HG03442 (cell line): ENCODE measurements around the gene MRPL24.
A peak's percentile ranks its signal among the peaks of the same experiment; 100 is the strongest.

Source experiments
- ATAC-seq: cut with Tn5 transposase; IDR thresholded peaks from one replicate; pipeline ENCODE4 v1.9.1; 2021; ENCODE audit warnings: mild to moderate bottlenecking, moderate library complexity; ENCODE audit not compliant: unreplicated experiment

The MRPL24 gene

GRCh38 chr1:156744344-156744743 lies 3.5 kb upstream of the MRPL24 start:
- ATAC-seq: no peak

- ATAC-seq: no peak
These were observed 2.7 kb upstream of the MRPL24 start for GRCh38 chr1:156743367-156744302.

GRCh38 chr1:156742801-156743200 lies 1.9 kb upstream of the MRPL24 start:
- ATAC-seq: no peak

- no peak for ATAC-seq
These were observed 1.1 kb upstream of the MRPL24 start for GRCh38 chr1:156742017-156742416.

GRCh38 chr1:156741481-156741983 lies 644 bp upstream of the MRPL24 start:
- no peak for ATAC-seq

- no peak for ATAC-seq
These were observed 599 bp downstream of the MRPL24 start for GRCh38 chr1:156740237-156740740.

GRCh38 chr1:156738916-156739315 lies 2.0 kb downstream of the MRPL24 start:
- no peak for ATAC-seq

GRCh38 chr1:156738407-156738806 lies 2.5 kb downstream of the MRPL24 start:
- no peak for ATAC-seq

GRCh38 chr1:156733989-156734584 lies 6.8 kb downstream of the MRPL24 start:
- ATAC-seq: no peak

- peak; percentile 87 for ATAC-seq
These were observed 12.1 kb downstream of the MRPL24 start, which contains the start of gene ISG20L2 for GRCh38 chr1:156728599-156729462. Gene ISG20L2, minus strand, starts transcription at chr1:156728766. Its CDS starts 1,114 bp downstream, at chr1:156727652.

- peak; percentile 43 for ATAC-seq
These were observed 12.8 kb downstream of the MRPL24 start, which contains the start of gene METTL25B for GRCh38 chr1:156727926-156728598. Gene METTL25B, plus strand, starts transcription at chr1:156728469. Its CDS starts 636 bp downstream, at chr1:156729105.

- ATAC-seq: no peak
These were observed 13.4 kb downstream of the MRPL24 start for GRCh38 chr1:156727492-156727891.

- no peak for ATAC-seq
These were observed 14.2 kb downstream of the MRPL24 start for GRCh38 chr1:156726549-156727226.

- ATAC-seq: no peak
These were observed 15.1 kb downstream of the MRPL24 start for GRCh38 chr1:156725683-156726280.

- no peak for ATAC-seq
These were observed 19.4 kb downstream of the MRPL24 start for GRCh38 chr1:156721535-156721934.

GRCh38 chr1:156721131-156721530 lies 19.8 kb downstream of the MRPL24 start:
- ATAC-seq: no peak

GRCh38 chr1:156717351-156717750 lies 23.5 kb downstream of the MRPL24 start:
- no peak for ATAC-seq

GRCh38 chr1:156714830-156715229 lies 26.1 kb downstream of the MRPL24 start:
- no peak for ATAC-seq

GRCh38 chr1:156712626-156713025 lies 28.3 kb downstream of the MRPL24 start:
- no peak for ATAC-seq
